NCI-H2227 (cell line): ENCODE measurements around the gene UBL4B.

Source experiments
- DNase-seq: peaks from one replicate; lab custom pipeline; 2025; ENCODE audit not compliant: unreplicated experiment; lab: John Stamatoyannopoulos, UW

Gene UBL4B

GRCh38 chr1:110084227-110085078 is 27.8 kb upstream of the UBL4B start:
- DNase-seq: peak; percentile 22

GRCh38 chr1:110085671-110086070 is 26.6 kb upstream of the UBL4B start:
- DNase-seq: no peak

- DNase-seq: no peak
These were observed 25.3 kb upstream of the UBL4B start for GRCh38 chr1:110086961-110087360.

- DNase-seq: peak; percentile 83
These were observed 24.2 kb upstream of the UBL4B start for GRCh38 chr1:110087812-110088738.

GRCh38 chr1:110088739-110089316 is 23.4 kb upstream of the UBL4B start:
- no peak for DNase-seq

GRCh38 chr1:110089561-110090275 is 22.5 kb upstream of the UBL4B start:
- no peak for DNase-seq

- no peak for DNase-seq
These were observed 20.9 kb upstream of the UBL4B start for GRCh38 chr1:110091381-110091780.

- DNase-seq: no peak
These were observed 20.5 kb upstream of the UBL4B start for GRCh38 chr1:110091791-110092190.

- DNase-seq: no peak
These were observed 19.3 kb upstream of the UBL4B start for GRCh38 chr1:110092991-110093390.

GRCh38 chr1:110094931-110095654 is 17.1 kb upstream of the UBL4B start:
- no peak for DNase-seq

GRCh38 chr1:110097507-110098221 is 14.6 kb upstream of the UBL4B start:
- DNase-seq: no peak

- DNase-seq: no peak
These were observed 13.8 kb upstream of the UBL4B start for GRCh38 chr1:110098222-110099026.

GRCh38 chr1:110100335-110100734 is 11.9 kb upstream of the UBL4B start:
- DNase-seq: no peak

- no peak for DNase-seq
These were observed 10.2 kb upstream of the UBL4B start for GRCh38 chr1:110102081-110102480.

GRCh38 chr1:110106013-110106941 is 6.0 kb upstream of the UBL4B start:
- peak; percentile 79 for DNase-seq

- DNase-seq: no peak
These were observed 4.3 kb upstream of the UBL4B start for GRCh38 chr1:110107867-110108469.

GRCh38 chr1:110111081-110111480 is 1.2 kb upstream of the UBL4B start:
- DNase-seq: no peak
